NCI-H524 (cell line): ENCODE data around the gene TOMM34.

Experiments
- DNase-seq, 2 experiments: peaks; one replicate each; lab custom pipeline; 2025; lab: John Stamatoyannopoulos, UW

The TOMM34 gene, protein sequence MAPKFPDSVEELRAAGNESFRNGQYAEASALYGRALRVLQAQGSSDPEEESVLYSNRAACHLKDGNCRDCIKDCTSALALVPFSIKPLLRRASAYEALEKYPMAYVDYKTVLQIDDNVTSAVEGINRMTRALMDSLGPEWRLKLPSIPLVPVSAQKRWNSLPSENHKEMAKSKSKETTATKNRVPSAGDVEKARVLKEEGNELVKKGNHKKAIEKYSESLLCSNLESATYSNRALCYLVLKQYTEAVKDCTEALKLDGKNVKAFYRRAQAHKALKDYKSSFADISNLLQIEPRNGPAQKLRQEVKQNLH

DNA sequence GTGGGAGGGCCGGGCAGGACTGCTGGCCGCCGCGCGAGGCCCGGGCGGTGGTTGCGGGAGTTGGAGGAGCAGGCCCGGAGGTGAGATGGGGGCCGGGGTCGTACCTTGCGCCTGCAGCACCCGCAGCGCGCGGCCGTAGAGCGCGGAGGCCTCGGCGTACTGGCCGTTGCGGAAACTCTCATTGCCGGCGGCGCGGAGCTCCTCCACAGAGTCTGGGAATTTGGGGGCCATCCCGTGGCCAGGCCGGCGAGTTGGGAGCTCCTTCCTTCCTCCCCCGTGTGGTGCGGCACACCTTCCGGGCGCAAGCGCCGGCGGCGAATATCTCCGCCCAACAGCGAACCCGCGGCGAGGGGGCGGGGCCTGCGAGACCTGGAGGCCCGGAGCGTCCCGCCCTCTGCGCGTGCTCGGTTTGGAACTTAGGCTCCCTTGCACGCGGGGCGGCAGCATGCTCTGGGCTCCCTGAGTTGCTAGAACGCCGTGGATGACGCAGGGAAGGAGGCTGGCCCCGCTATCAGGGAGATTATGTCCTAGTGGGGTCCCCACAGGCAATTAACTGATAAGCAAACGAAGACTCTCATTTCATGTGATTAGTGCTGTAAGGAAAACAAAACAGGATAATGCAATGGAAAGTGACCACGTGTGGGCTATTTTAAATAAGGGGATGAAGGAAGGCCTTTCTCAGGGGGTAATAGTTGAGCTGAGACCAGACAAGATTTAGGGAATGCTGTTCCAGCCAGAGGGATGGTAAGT is at the start of gene TOMM34:
TOMM34 (minus strand) TSS at position 295 of the 750 bp plus-strand sequence; CDS start at position 231, 64 bp downstream.
- DNase-seq = peak; percentile 94 to 95

DNA sequence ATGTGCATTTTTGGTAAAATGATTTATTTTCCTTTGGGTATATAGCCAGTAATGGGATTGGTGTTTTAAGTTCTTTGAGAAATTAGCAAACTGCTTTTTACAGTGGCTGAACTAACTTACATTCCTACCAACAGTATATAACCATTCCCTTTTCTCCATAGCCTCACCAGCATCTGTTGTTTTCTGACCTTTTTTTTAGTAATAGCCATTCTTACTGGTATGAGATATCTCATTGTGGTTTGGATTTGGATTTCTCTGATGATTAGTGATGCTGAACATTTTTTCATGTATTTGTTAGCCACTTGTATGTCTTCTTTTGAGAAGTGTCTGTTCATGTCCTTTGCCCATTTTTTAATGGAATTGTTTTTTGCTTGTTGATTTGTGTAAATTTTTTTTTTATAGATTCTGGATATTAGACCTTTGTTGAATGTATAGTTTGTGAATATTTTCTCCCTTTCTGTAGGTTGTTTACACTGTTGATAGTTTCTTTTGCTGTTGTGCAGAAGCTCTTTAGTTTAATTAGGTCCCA is 48.4 kb upstream of the TOMM34 start:
- no peak for DNase-seq

- DNase-seq = no peak
Observed at GRCh38 chr20:44997668-44998067, 37.5 kb upstream of the TOMM34 start.

DNA sequence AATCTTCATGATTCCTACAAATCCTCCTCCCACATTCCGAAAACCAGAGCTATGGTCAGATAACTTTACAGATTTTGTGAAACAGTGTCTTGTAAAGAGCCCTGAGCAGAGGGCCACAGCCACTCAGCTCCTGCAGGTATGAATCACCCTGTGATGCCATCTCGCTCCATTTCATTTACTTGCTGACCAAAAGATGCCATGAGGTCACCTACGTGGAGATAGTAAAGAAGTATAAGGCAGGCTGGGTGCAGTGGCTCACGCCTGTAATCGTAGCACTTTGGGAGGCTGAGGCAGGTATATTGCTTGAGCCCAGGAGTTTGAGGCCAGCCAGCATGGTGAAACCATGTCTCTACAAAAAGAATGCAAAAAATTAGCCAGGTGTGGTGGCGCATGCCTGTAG is 37.0 kb upstream of the TOMM34 start:
- no peak for DNase-seq

- no peak for DNase-seq
Observed at GRCh38 chr20:44993343-44993742, 33.1 kb upstream of the TOMM34 start.

DNA sequence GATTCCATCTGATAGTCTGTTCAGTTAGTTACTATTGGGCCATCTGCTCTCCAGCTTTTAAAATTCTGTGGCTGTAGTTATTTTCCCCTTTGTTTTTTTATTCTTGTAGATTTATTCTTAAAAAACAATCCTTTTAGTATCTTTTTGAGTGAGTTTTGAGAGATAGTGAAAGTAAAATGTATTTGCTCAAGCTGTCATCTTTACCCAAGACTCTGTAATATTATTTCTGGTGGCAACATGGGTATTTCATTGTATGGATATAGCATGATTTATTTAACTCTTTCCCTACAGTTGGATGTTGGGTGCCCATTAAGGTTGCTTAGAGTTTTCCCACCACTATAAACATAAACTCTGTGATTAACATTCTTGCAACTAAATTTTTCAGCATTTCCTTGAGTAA is 30.8 kb upstream of the TOMM34 start:
- no peak for DNase-seq

DNA sequence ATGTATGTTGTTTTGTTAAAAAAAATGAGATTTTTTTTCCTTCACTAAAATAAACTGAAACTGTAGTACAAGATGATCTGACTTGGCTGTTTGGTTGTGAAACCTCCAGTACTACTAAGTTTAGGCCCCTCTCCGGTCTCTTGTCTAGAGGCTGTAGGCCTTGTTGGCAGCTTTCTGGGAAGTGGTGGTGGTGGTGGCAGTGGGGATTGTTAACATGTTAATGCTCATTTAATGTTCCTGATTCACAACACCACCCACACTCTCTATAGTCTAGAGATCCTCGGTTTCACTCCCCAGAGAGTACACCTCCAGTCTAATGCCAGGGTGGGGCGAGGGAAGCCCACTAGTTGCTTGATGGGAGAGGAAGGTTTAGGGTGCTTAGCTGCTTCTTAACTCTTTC is 30.2 kb upstream of the TOMM34 start:
- no peak for DNase-seq

DNA sequence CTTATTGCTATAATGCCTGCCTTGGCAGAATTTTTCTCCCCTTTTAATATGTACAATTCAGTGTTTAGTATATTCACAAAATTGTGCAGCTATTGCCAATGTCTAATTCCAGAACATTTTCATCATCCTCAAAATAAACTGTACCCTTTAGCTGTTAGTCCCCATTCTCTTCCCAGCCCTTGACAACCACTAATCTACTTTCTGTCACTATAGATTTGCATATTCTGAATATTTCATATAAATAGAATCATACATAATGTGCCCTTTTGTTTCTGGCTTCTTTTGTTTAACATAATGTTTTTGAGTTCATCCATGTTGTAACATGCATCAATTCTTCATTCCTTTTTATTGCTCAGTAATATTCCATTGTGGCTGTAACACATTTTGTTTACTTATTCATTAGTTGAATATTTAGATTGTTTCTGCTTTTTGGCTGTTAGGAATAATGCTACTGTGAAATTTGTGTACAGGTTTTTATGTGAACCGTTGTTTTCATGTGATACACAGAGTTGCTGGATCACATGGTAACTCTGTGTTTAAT is 28.5 kb upstream of the TOMM34 start:
- DNase-seq = no peak

- no peak for DNase-seq
Observed at GRCh38 chr20:44983093-44983674, 23.0 kb upstream of the TOMM34 start.

DNA sequence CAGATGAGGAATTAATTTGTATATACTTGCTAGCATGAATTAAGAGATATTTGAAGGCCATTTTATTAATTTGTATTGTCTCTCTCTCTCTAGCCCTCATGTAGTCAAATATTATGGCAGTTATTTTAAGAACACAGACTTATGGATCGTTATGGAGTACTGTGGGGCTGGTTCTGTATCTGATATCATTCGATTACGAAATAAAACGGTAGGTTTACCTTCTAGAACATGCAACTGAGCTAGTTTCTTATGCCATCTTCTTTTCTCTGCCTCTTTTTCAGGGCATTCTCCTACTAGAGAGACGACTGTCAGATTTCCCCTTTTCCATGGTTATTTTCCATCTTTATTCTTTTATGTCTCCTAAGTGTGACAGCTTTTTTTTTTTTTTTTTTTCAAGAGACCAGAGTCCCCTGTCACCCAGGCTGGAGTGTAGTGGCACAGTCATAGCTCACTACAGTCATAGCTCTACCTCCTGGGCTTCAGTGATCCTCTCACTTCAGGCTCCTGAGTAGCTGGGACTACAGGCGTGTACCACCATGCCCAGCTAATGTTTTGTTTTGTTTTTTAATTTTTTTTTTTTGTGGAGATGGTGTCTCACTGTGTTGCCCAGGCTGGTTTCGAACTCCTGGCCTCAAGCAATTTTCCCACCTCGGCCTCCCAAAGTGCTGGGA is 21.7 kb upstream of the TOMM34 start:
- no peak for DNase-seq

DNA sequence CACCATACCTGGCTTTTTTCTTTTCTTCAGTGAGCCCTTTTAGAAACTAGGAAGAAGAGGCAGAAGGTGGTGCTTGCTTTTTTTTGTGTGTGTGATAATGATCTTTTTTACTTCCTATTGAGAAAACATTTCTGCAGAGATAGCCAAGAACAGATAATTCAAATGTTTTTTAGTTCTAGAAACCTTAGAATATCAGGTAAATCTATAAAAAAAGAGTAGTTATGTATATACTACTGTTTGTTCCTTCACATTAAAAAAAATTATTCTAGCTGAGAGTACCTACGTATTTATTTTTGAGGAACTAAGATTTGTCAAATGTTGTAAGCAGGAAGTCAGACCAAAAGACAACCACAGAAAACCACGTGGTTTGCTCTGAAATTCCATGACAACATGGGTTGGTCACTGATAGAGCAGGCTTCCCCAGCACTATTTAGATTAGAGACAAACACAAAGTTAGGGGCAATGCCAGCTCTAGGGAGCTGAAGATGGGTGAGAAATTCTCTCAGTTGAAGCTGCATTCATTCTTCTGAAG is 19.0 kb upstream of the TOMM34 start:
- DNase-seq = no peak

GRCh38 chr20:44976698-44977097 is 16.5 kb upstream of the TOMM34 start:
- no peak for DNase-seq

DNA sequence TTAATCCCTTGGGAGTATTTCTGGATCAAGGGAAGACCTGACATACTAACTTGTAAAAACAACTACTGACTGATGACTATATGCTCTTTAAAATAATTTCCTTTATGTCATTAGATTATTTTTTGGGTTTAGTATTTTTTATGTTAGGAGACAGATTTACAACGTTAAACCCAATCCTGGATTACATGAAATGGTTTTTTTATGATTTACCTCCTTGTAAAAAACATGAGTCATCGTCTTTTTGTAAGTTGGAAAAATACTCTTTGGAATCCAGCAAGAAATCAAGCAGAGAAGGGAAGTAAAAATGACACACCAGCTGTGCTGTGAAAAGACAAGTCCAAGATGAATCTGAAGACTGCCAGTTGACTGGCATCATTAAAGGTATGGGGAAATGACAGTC is 12.9 kb upstream of the TOMM34 start:
- no peak for DNase-seq

GRCh38 chr20:44970243-44970757 is 10.1 kb upstream of the TOMM34 start:
- no peak for DNase-seq

DNA sequence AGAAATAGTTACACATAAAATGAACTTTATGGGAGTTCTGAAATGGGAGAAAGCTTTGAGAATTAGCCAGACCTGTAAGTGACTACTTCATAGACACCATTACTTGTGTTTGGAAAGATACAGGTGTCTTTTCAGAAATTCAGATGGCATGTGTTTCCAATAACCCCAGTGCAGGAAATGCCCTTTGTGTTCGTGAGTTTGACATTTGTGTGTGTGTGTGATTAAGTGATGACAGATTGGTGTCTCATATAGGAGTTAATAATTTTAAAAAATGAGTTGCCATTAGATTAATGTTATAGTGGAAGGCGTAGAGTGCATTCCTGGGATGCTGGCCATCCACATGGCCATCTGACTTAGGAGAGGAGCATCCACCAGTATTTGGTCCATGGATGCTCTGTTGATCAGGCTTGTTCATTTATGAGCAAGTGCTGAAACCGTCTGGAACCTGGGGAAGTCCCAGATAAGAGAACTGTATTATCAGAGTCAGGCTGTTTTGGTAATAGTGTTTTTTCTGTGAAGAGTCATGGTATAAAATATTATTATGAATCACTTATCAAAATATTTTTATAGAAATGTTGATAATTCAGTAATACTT is 9.2 kb upstream of the TOMM34 start:
- DNase-seq = no peak

DNA sequence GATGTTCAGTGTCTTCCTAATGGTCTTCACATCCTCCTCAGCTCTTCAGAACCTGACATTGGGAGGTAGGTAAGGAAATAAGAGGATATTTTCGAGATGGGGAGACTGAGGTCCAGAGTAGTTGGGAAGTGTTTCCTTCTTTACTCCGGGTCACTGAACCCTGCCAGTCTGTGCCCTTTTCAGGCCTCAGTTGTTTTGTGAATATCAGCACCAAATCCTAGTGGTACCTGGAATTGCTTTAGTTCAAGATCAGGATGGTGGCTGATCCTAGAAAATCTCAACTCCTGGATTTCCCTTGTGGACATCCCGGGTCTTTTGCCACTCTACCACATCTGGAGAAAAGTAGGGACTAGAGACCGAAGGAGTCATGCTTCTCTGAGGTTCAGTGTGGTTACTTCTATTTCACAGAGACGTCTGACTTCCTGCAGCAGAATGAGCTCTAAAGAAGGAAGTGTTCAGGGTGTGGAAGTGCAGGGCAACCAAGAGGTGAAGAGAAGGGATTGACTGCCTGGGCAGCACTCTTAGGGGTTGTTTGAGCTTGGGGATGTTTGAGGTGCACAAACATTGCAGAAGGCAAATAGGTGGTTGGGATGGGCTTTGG is 7.1 kb upstream of the TOMM34 start:
- DNase-seq = no peak

GRCh38 chr20:44966030-44966961 is 6.1 kb upstream of the TOMM34 start, which contains the start of gene STK4:
STK4 (plus strand) TSS chr20:44966512; CDS start chr20:44966569, 57 bp downstream.
- DNase-seq = peak; percentile 84 to 94

DNA sequence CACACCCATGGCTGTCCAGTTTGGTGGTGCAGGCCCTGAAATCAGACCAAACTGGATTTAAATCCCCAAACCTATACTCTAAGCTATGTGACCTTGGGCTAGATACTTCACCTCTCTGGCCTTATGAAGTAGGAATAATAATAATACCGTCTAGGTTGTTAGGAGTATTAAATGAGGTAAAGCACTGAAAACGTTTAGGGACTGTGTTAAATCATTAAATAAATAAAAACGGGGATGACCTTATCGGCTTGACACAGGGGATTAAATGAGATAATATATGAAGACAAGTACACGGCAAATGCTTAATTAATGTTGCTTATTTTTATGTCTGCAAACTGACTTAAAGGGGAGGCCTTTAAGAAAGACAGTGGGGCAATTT is 5.4 kb upstream of the TOMM34 start:
- no peak for DNase-seq
